HG03175 (cell line): ENCODE results near the gene TRIM72.
"Not testable (repeated sequence)": the region's sequence is repeated elsewhere in the genome, so short reads cannot be mapped to it uniquely, and the experiment has no call there.

Experiments
- ATAC-seq: cut with Tn5 transposase; IDR thresholded peaks from one replicate; pipeline ENCODE4 v1.9.1; 2021; ENCODE audit warnings: mild to moderate bottlenecking, moderate library complexity; ENCODE audit not compliant: unreplicated experiment

TRIM72 gene

DNA sequence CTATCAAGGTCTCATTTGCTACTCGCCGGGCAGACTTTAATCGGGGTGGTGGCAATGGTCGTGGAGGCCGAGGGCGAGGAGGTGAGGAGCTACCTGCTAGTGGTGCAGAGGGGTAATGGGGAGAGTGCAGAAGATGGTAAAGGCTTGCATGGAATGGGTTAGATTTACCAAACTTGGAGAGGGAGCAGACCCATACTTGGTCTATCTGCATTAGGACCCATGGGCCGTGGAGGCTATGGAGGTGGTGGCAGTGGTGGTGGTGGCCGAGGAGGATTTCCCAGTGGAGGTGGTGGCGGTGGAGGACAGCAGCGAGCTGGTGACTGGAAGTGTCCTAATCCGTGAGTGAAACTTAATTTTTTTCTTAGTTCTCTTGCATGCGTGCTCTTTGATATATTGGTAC lies 23.9 kb upstream of the TRIM72 start:
- ATAC-seq = no peak

DNA sequence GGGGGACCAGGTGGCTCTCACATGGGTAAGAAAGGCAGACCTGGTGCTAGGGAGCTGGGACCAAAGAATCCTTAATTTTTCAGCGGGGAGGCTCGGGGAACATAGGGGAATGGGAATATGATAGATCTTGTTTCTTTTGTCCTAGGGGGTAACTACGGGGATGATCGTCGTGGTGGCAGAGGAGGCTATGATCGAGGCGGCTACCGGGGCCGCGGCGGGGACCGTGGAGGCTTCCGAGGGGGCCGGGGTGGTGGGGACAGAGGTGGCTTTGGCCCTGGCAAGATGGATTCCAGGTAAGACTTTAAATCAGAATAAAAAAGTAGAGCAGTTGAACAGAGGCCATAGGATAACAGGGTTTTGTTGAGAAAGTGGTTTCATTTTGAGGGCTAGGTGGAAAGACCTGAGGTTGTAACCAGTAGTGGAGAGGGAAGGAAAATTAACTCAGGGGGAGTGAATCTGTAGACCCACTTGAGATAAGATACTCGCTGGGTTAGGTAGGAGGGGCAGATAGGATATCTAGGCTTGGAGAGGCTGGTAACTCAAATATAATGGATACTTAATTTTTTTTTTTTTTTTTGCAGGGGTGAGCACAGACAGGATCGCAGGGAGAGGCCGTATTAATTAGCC lies 23.0 kb upstream of the TRIM72 start:
- ATAC-seq = no peak

- ATAC-seq = no peak
Observed at GRCh38 chr16:31191697-31192428, 22.1 kb upstream of the TRIM72 start.

DNA sequence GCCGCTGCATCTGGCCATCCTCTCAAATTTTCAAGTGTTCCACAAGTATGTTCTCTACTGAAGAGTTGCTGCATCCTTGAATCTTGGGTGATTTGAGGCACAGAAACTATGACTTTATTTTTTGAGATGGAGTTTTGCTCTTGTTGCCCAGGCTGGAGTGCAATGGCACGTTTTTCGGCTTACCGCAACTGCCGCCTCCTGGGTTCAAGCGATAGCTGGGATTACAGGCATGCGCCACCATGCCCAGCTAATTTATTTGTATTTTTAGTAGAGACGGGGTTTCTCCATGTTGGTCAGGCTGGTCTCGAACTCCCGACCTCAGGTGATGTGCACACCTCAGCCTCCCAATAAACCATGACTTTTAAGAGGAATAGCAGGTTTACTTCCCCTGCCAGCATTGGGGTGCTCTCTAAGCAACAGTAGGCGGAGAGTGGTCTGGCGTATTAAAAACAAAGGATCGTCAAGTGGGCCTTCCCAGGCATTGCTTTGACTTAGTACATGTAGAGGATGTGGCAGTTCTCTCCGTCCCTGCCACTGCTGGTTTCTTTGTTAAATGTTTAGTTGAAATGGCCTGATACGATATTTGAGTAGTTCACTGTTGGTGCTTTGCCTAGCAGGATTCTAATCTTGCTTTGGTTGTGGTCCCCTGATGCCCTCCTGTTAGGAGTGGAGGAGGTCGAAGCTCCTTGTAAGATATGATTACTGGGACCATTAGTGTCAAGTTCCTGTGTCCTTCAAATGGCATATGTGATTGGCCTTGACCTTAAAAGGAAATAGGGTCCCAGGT lies 20.9 kb upstream of the TRIM72 start:
- ATAC-seq = no peak

DNA sequence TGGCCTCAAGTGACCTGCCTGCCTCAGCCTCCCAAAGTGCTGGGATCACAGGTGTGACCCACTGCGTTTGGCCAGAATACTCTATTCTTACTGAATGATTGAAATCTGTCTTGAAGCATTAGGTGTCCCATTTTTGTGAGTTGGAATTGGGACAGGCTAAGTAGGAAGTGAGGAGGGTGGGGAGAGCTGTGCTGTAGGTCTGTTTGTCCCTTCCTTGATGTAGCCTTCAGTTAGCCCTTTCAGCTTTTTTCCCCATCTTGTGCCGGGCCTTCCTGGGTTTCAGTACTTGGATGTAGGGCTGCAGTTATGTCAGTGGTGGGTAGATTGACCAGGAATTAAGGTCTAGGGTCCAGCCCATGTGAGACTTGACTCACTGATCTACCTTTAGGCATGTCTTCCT lies 20.0 kb upstream of the TRIM72 start:
- no peak for ATAC-seq

DNA sequence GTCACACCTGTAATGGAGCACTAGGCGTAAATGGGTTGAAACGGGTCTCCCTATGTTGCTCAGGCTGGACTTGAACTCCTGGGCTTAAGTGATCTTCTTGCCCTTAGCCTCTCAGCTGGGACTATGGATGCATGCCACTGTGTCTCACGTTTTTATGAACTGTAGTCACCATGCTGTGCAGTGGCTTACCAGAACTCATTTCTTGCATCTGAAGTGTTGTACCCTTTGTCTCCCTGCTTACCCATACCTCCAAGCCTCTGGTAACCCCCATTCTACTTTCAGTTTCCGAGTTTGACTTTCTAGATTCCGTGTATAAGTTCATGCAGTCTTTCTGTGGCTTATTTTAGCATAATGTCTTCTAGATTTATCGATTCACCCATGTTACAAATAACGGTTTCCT lies 19.0 kb upstream of the TRIM72 start:
- ATAC-seq = no peak

DNA sequence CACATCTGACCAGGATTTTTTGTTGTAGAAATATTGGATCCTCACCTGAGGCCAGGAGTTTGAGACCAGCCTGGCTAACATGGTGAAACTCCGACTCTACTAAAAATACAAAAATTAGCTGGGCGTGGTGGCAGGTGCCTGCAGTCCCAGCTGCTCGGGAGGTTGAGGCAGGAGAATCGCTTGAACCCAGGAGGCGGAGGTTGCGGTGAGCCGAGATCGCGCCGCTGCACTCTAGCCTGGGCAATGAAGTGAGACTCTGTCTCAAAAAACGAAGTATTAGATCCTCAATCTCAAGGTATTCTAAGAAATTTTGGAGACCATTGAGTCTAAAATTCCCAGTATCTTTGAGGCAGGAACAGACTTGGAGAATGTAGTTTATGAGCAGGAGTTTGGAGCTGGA lies 18.1 kb upstream of the TRIM72 start:
- ATAC-seq = not testable (repeated sequence)

DNA sequence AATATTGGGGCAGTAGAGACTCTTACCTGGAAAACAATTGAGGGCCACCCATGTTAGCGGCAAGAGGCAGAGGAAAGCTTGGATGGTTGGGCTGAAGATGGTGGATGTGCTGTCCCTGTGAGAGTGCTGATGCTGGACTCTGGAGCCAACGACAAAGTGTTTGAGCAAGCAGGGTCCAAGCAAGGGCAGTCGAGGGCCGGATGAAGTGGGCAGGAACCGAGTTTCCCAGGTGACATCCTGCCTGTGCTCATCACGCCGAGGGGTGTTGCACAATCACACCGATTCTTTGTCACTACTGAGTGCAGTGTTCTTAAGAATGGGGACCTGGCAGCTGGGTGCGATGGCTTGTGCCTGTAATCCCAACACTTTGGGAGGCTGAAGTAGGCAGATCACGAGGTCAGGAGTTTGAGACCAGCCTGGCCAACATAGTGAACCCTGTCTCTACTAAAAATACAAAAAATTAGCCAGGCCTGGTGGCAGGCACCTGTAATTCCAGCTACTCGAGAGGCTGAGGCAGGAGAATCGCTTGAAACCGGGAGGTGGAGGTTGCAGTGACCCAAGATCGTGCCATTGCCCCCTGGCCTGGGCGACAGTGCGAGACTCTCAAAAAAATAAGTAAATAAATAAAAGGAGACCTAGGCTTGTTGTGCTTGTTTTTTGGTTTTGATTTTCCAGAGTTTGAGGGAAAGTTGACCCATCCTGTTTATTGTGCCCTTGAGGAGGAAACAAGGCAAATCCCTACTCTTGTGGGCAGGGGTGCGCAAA lies 17.4 kb upstream of the TRIM72 start:
- no peak for ATAC-seq

DNA sequence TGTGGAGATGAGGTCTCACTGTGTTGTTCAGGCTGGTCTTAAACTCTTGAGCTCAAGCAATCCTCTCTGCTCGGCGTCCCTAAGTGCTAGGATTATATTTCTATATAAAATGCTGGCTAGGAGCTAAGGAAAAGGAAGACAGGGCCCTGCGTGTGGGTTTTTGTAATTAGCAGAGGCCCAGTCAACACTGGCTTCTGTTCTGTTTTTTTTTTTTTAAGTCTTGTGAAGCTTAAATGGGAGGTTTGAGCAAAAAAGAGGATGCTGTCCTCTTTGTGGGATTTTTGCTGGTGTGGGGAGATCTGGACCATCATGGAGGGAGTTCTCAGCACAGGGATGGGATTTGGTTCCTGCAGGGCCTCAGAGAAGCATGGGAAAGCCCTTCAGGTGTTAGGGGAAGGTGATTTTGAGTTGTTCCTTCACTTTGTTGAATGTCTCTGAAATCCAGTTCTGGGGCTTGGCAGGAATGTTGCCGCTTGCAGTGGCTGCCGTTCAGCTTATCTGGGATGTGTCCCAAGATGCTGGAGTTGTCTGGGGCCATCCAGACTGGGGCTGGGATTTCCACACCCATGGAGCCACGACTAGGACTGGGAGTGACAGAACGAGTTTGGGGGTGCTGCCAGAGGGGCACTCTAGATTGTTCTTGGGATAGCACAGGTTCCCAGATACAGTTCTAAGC lies 15.6 kb upstream of the TRIM72 start:
- ATAC-seq = no peak

DNA sequence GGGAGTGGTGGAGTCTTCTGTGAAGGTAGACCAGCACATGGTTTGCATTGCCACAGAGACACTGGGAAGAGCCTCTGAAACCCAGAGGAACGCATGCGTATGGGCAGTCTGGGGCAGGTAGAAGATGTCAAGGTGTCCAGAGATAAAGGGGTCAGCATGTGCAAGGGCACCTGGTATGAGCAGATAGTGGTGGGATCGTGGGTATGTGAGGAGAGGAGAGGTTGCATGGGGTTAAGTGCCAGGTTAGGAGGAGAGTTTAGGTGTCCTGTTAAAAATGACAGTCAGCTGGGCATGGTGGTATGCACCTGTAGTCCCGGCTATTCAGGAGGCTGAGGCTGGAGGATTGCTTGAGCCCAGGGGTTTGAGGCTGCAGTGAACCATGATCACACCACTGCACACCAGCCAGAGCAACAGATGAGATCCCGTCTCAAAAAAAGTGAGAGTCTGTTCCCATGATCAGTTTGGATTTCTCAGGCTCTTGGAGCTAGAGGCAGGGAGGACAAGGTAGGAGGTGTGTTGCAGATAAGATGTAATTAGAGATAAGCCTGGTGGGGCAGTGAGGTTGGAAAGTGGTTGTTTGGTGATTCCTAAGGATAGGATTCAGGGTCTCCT lies 14.4 kb upstream of the TRIM72 start:
- no peak for ATAC-seq

DNA sequence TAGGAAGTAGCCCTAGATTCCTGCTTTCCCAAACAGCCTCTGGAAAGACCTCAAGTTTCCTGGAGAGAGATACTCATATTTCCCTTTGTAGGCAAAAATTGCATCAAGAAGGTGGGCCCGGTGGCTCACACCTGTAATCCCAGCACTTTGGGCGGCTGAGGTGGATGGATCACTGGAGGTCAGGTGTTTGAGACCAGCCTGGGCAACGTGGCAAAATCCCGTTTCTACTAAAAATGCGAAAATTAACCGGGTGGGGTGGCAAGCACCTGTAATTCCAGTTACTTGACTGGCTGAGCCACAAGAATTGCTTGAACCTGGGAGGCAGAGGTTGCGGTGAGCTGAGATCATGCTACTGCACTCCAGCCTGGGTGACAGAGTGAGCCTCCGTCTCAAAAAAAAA lies 13.8 kb upstream of the TRIM72 start:
- not testable (repeated sequence) for ATAC-seq

DNA sequence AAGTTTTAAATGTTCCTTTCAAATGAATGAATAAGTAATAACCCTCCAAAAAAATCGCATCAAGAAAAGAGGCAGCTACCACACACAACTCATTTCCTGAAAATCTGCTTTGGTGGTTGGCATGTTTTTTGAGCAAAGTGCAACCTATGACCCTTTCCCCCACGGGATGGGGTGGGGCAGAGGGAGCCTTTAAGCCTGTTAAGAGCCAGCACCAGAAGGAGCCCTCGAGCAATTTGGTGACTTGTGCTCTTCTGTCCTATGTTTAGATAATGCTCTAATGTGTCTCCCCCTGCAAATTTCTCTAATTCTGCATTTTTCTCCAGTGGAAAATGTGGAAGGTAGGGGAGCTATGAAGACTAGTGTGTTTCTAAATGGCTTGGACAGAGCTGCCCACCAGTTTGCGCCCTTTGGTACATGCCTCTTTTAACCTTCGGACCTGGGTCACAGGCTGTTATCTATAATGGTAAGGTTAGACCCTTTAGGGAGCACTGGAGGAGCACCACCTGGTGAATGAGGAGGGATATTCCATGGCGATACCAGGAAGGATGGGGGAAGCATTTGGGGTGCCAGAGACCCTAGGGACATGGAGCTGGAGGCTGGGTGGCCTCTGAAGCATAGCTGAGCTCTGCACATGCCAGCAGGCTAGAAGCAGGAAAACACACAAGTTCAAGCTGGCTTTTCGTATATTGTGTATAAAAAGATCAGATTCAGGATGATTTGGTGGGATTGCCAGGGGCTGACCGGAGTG lies 12.9 kb upstream of the TRIM72 start:
- no peak for ATAC-seq

DNA sequence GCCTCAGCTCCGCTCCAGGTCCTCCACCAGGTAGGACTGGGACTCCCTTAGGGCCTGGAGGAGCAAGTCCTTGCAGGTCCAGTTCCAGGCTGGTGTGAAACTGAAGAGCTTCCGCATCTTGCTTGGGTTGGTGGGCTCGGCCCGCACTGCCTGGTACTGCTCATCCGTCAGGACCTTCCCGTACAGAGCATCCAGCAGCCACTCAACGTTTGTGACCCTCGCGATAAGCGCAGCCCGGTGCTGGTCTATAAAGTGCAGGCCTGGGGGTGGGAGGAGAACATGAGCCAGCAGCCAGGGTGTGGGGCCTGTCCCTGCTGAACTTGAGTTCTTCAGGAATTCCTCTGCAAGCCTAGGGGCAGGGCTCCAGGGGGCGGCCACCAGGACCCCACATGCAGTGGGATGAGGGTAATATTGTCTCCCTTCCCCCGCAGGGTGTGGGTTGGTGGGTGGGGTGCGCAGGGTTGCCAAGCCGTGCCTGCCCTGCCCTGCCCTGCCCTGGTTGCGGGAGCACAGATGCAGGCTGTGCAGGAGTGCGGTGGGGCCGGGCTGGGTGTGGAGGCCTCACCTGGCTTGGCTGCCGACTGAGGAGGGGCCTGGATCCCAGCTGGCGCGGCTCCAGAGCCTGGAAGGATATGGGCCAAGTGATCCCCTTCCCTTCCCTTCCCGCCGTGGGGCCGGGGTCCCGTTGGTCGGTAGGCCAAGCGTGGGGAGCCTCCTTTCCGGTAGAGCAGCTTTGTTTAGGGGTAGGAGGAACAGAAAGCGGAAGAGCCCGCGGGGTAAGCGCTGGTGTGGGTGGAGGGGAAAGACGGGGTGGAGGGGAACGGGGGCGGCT lies 12.1 kb upstream of the TRIM72 start:
- ATAC-seq = peak; percentile 56

- peak; percentile 36 for ATAC-seq
Observed at GRCh38 chr16:31202414-31203375, 11.2 kb upstream of the TRIM72 start, which contains the start of gene PYCARD. PYCARD (minus strand) TSS chr16:31202760; CDS start chr16:31202690, 70 bp downstream.

- no peak for ATAC-seq
Observed at GRCh38 chr16:31204871-31205666, 8.8 kb upstream of the TRIM72 start.

DNA sequence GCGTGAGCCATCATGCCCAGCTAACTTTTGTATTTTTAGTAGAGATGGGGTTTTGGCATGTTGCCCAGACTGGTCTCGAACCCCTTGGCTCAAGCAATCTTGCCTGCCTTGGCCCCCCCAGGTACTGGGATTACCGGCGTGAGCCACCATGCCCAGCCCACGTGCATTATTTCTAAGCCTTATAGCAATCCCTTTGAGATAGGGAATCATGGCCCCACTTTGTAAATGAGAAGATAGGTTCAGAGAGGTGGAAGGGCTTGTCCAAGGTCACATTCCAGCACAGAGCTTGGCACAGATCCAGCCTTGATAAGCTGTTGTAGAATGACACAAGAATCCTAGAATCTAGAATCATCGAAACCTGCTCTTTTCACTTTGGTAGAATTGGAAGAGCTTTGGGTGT lies 7.1 kb upstream of the TRIM72 start:
- ATAC-seq = no peak

DNA sequence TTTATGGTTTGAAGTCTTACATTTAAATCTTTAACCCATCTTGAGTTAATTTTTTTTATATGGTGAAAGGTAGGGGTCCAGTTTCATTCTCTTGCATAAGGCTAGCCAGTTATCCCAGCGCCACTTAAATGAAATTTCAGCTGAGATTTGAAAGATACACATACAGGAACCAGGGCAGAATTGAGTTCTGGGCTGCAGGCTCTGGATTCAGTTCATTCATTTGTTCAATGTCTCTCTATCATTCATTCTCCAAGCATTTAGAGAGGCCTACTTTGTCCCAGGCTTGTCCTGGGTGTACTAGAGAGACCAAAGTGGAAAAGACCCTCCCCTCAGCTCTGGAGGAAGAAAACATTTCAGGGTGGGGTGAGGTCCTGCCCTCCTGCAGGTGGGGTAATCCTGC lies 577 bp upstream of the TRIM72 start:
- no peak for ATAC-seq
